Subcutaneous abdominal adipose tissue (tissue), 5 donors: ENCODE data around the gene RNF208.

Experiments used
- H3K27ac ChIP-seq: one replicate; pipeline ENCODE4 v1.7.0; 2013; ENCODE audit warnings: low read depth, mild to moderate bottlenecking, inconsistent platforms, low read length, moderate library complexity
- H3K27me3 ChIP-seq, 5 donors: one replicate each; pipeline ENCODE4 v1.7.0; 2013; ENCODE audit warnings: low read length in 5 of 5, inconsistent platforms in 1 of 5; ENCODE audit not compliant: control insufficient read depth in 5 of 5, insufficient read depth in 4 of 5
- H3K36me3 ChIP-seq, 5 donors: one replicate each; pipeline ENCODE4 v1.7.0; 2013; ENCODE audit warnings: low read length in 5 of 5; ENCODE audit not compliant: control insufficient read depth in 5 of 5, insufficient read depth in 5 of 5
- H3K4me1 ChIP-seq, 5 donors: one replicate each; pipeline ENCODE4 v1.7.0; 2013; ENCODE audit warnings: low read length in 5 of 5, mild to moderate bottlenecking in 3 of 5, moderate library complexity in 1 of 5; ENCODE audit not compliant: control insufficient read depth in 5 of 5, insufficient read depth in 5 of 5
- H3K4me3 ChIP-seq, 5 donors: one replicate each; pipeline ENCODE4 v1.7.0; 2013; ENCODE audit warnings: low read length in 5 of 5, low read depth in 1 of 5
- H3K9ac ChIP-seq, 5 donors: one replicate each; pipeline ENCODE4 v1.7.0; 2013; ENCODE audit warnings: low read length in 5 of 5, mild to moderate bottlenecking in 4 of 5, moderate library complexity in 3 of 5
- H3K9me3 ChIP-seq, 5 donors: one replicate each; pipeline ENCODE4 v1.7.0; 2013; ENCODE audit warnings: low read length in 5 of 5; ENCODE audit not compliant: control insufficient read depth in 5 of 5
- donor health status: healthy.
- donor health status: healthy.
- donor health status: healthy.
- donor health status: healthy.
- donor health status: healthy.

The RNF208 gene

DNA sequence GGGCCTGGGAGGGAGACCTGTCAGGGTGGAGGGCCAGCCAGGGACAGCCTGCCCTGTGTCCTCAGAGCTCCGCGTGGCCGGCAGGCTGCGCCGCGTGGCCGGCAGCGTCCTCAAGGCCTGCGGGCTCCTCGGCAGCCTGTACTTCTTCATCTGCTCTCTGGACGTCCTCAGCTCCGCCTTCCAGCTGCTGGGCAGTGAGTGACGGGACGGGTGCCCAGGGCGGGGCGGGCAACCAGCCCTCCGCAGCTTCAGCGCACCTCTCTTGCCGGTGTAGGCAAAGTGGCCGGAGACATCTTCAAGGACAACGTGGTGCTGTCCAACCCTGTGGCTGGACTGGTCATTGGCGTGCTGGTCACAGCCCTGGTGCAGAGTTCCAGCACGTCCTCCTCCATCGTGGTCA is 10.5 kb upstream of the RNF208 start:
- Histone ChIP-seq H3K4me3 (no peak overlapping the region), H3K4me1 (peaks cover 0 to 19% (median 12%) of the 10 kb centered on the region in 5 donors), H3K27ac (no peak overlapping the region), H3K9me3 (no peaks in the 10 kb centered on the region), H3K9ac (no peak overlapping the region), H3K27me3 (peaks cover 51 to 69% (median 63%) of the 10 kb centered on the region in 5 donors), H3K36me3 (no peaks in the 10 kb centered on the region)

DNA sequence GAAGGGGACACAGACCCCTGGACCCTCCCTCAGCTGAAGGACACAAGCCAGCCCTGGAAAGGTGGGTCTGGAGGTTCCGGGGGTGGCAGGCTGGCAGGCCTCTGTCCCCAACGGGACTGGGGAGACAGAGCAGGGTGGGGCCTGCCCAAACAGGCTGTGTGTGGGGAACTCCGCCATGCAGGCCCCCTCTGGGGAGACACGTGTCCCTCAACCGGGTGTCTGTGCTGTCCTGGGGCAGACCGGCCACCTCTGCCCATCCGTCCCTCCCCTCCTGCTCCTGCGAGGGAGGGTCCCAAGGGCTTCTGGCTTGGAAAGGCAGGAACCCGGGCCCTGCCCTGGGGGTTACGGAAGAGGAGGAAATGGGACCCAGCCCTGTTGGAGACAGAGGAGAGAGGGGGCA is 10.1 kb upstream of the RNF208 start:
- no peaks in the 10 kb centered on the region for H3K36me3 ChIP-seq
- H3K4me3 ChIP-seq, result no peak overlapping the region
- no peaks in the 10 kb centered on the region for H3K9me3 ChIP-seq
- H3K9ac ChIP-seq, result no peak overlapping the region
- H3K27me3 ChIP-seq, result peaks cover 53 to 71% (median 66%) of the 10 kb centered on the region in 5 donors
- H3K4me1 ChIP-seq, result peaks cover 0 to 17% (median 12%) of the 10 kb centered on the region in 5 donors
- no peak overlapping the region for H3K27ac ChIP-seq

DNA sequence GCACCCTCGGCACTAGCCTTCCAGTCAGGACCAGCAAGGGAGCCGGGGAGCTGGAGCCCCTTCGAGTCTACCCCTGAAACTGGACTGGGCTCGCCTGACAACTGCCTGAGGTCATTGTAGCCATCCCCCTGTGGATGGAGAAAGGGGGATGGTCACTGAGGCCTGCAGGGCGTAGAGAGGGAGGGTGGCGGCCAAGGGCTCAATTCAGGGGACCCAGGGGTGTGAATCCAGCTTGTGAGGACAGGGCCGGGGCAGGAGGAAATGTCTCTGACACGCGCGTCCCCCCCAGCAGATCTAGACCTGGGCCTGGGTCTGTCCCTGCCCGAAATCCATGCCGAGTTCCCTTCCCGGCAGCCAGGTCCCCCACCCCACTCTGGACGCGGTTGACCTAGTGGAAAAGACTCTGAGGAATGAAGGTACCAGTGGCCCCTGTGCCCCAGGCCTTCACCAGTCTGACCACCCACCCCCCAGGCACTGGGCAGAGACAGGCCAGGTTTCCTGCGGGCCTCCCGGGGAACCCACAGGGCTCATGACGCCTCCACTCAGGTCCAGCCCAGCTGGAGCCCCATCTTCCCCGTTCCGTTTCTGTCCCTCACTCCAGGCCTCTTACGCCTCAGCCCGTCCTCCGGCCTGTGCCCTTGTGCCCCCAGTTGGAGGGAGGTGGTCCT is 9.5 kb upstream of the RNF208 start:
- Histone ChIP-seq H3K4me3 (no peak overlapping the region), H3K27ac (no peak overlapping the region), H3K4me1 (peaks cover 0 to 11% (median 7%) of the 10 kb centered on the region in 5 donors), H3K36me3 (no peaks in the 10 kb centered on the region), H3K9ac (peak overlapping the region in 1 of 5 donors; percentile 13), H3K27me3 (peaks cover 56 to 75% (median 72%) of the 10 kb centered on the region in 5 donors), H3K9me3 (no peaks in the 10 kb centered on the region)

DNA sequence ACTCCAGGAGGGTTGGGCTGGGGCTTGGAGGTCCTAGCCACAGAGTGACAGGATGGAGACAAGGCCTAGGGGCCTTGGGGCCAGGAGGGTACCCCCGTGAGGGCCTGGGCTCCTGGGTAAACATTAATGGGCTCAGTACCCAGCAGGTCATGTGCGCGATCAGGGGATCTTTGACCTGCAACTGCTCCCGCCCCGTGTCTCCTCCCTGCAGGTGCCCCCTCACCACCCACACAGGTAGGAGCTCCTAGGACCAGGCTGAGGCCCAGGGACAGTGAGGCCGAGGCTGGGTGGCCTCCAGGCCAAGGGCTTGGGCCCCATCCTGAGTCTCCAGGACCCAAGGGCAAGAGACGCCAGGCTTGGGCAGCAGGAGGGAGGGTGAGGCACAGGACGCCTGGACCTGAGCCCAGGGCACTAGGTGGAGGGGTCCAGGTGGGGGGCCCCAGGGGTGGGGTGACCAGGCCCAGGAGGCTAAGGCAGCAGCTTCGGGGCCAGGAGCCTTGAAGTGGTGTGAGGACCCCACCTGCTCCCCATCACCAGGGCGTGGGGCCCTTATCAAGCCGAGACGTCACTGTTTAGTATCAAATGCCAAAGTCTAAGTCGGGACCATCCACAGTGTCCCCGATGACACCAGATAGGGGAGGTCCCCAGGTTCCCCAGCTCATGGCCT is 8.8 kb upstream of the RNF208 start, which contains the start of gene SLC34A3:
Gene SLC34A3, plus strand, starts transcription at position 197 of the 667 bp plus-strand sequence. CDS start 802 bp downstream, outside the sequence.
- Histone ChIP-seq H3K4me3 (no peak within 1 kb of the TSS), H3K36me3 (no peaks in the 10 kb centered on the region), H3K4me1 (peaks cover 0 to 5% (median under 1%) of the 10 kb centered on the region in 5 donors), H3K27ac (no peak within 1 kb of the TSS), H3K27me3 (peaks cover 59 to 80% (median 75%) of the 10 kb centered on the region in 5 donors), H3K9me3 (no peaks in the 10 kb centered on the region), H3K9ac (peak within 1 kb of the TSS in 1 of 5 donors; percentile 13)

DNA sequence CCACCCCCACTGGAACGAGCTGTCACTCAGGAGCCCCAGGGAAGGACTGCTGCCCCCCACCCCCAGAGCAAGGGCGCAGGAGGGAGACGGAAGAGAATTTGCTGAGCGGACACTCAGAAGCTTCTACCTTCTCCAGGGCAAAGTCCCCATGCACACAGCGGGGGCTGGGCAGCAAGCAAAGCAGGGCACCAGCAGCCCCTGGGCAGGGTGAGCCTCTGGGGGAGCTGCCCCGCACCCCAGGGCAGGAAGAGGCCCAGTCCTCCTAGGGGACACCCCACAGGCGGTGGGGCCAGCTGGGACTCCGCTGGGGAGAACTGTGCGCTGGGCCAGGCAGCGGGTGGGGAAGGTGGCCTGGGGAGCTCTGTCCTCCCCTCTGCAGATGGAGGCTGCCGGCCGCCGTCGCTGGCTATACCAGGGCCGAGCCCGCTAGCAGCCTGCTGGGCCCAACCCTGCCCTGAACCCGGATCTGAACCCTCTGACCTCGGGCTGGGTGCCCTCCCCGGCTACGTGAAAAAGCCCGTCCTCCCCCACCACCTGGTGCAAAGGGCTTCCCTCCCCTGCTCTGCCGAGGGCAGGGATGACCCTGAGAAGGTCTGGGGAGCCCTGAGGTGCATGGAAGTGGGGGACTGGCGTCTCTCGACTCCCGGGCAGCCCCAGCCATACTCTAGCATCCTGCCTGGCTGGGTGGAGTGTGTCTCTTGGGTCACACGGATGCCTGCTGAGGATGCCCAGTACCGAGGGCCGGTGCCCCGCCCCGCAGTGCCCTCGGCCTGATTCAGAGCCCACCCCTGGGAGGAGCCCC is 8.1 kb upstream of the RNF208 start:
- H3K4me1 ChIP-seq, result no peaks in the 10 kb centered on the region
- H3K27me3 ChIP-seq, result peaks cover 53 to 76% (median 70%) of the 10 kb centered on the region in 5 donors
- H3K9ac ChIP-seq, result no peak overlapping the region
- H3K36me3 ChIP-seq, result no peaks in the 10 kb centered on the region
- no peak overlapping the region for H3K27ac ChIP-seq
- no peaks in the 10 kb centered on the region for H3K9me3 ChIP-seq
- H3K4me3 ChIP-seq, result no peak overlapping the region

DNA sequence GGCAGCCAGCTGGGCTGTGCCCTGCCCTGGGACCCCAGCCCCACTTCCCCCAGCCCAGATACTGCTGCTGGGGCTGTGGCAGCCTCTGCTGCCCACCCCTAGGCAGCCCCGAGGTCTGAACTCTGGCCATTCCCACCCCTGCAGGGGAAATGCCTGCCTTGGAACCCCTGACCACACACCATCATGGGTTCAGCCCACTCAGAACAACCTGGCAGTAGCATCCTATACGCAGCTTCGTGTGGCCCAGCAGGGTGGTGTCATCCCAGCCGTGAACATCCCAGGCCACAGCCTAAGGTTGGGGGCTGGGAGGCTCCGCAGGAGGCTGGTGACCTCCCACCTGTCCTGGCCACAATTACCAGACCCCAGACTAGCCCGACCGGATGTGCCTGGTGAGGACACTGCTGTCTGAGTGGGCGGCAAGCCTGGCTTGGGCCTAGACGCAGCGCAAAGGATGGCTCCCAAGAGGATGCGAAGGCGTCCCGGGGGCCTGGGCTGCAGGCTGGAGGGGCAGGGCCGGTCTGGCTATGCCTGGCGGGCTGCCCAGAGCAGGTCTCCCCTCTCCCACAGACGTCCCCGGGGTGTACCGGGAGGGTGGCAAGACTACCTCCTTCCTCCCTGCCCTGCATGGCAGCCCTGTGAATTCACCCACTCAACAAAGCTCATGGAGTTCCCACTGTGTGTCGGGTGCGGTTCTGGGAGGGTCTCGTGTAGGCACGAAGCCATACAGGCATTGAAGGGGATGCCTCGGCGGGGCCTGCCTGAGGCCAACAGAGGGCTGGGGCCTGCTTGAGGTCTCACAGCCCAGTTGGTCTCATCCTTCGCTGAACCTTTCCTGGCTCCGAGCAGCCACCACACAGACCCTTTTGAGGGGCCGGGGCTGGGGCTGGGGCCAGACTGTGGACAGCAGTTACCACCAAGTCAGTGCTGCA is 7.2 kb upstream of the RNF208 start:
- Histone ChIP-seq H3K36me3 (no peaks in the 10 kb centered on the region), H3K27me3 (peaks cover 45 to 67% (median 64%) of the 10 kb centered on the region in 5 donors), H3K4me1 (peaks cover 0 to under 1% (median under 1%) of the 10 kb centered on the region in 5 donors), H3K9me3 (no peaks in the 10 kb centered on the region), H3K27ac (no peak overlapping the region), H3K9ac (no peak overlapping the region), H3K4me3 (no peak overlapping the region)

DNA sequence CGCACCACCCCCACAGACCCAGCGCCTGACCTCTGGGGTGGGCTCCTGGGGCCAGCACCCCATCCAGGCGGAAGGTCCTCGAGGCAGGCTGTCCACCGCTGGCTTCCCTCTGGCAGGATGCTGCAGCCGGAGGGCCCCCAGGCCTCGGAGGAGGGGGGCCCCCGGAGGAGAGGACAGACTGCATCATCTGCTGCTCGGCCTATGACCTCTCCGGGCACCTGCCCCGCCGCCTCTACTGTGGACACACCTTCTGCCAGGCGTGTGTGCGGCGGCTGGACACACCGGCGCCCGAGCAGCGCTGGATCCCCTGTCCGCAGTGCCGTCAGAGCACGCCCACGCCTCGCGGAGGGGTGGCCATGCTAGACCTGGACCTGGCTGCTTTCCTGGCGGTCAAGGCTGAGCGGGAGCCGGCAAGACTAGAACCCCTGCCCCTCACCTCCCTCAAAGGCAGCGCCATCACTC is 6.5 kb upstream of the RNF208 start:
- Histone ChIP-seq H3K9me3 (no peaks in the 10 kb centered on the region), H3K27me3 (peaks cover 43 to 64% (median 61%) of the 10 kb centered on the region in 5 donors), H3K4me3 (no peak overlapping the region), H3K36me3 (no peaks in the 10 kb centered on the region), H3K9ac (no peak overlapping the region), H3K4me1 (peaks cover 0 to 7% (median 7%) of the 10 kb centered on the region in 5 donors), H3K27ac (no peak overlapping the region)

DNA sequence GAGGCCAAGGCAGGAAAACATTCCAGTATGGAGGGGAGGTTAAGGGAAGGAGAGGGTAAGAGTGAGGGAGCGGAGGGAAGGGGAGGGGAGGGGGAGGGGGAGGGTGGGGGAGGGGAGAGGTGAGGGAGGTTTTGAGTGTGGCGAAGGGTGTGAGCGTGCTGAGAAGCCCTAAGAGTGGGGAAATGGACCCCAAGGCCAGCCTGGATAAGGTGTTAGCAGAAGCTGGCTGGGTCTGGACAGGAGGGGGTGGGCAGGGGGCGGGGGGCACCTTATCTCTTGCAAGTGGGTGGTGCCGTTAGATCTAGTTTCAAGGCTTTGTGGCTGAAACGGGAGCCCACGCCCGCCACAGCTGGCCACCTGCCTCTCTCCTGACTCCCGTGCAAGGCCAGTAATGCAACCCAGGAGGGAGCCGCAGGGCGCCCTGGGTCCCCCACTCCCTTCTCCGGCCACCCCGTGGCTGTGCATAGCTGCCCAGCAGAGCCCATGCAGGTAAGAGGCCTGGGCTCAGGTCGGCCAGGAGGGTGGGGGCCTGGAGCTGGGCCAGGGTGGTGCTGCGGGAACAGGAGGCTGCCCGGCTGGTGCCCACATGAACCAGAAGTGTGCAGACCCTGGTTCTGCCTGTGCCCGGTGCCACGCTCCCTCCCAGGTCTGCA is 5.9 kb upstream of the RNF208 start:
- Histone ChIP-seq H3K9me3 (no peaks in the 10 kb centered on the region), H3K27ac (no peak overlapping the region), H3K4me1 (peaks cover 0 to 10% (median 9%) of the 10 kb centered on the region in 5 donors), H3K4me3 (no peak overlapping the region), H3K36me3 (no peaks in the 10 kb centered on the region), H3K27me3 (peaks cover 40 to 59% (median 57%) of the 10 kb centered on the region in 5 donors), H3K9ac (no peak overlapping the region)
